ENCODE data around the gene DEFB124. TPM values are rescaled to one million over a fixed set of nuclear protein-coding genes. Genes with fewer than 3 reads are reported as not detected.
"Not testable (repeated sequence)": the region's sequence is repeated elsewhere in the genome, so short reads cannot be mapped to it uniquely, and the experiment has no call there.

Gene DEFB124
- total RNA-seq, 1 experiment from 2014 or later, result not detected

- in situ Hi-C loops (cut with HindIII; ENCODE audit: low pct_unique_long_range_greater_than_20kb, low sequenced_read_pairs) (no loop called here), intact Hi-C loops (cut with micrococcal nuclease; ENCODE audit: unreplicated experiment) (no loop called here)
- no peak for TF ChIP-seq POLR2AphosphoS5 (IDR thresholded peaks at IDR 0.05; ENCODE audit: low read depth, low read length)
- TF ChIP-seq REST (IDR thresholded peaks at IDR 0.05; ENCODE audit: insufficient read depth in 1 of 2, low read depth in 2 of 2, low read length in 1 of 2), result no peak
- TF ChIP-seq SIN3A (IDR thresholded peaks at IDR 0.05; ENCODE audit: borderline replicate concordance, insufficient read depth, low read depth, low read length), result no peak
- TF ChIP-seq TCF7L2 (IDR thresholded peaks at IDR 0.05; ENCODE audit: low read depth, low read length), result no peak
- TF ChIP-seq CTCF (IDR thresholded peaks at IDR 0.05), result no peak
- no peak for ATAC-seq
- Histone ChIP-seq H3K27me3 (ENCODE audit: control insufficient read depth, insufficient read depth, low read length) (no peaks in the 10 kb centered on the region), H3K9me3 (ENCODE audit: control insufficient read depth, insufficient read depth, low read depth, low read length) (no peaks in the 10 kb centered on the region), H3K36me3 (ENCODE audit: control insufficient read depth, insufficient read depth, low read length) (no peaks in the 10 kb centered on the region), H3K4me3 (ENCODE audit: low read depth in 2 of 2, low read length in 2 of 2) (no peak overlapping the region), H3K4me1 (ENCODE audit: control insufficient read depth, insufficient read depth, low read length) (no peaks in the 10 kb centered on the region), H3K27ac (ENCODE audit: low read length) (no peak overlapping the region)
- DNase-seq (ENCODE audit: low read depth, low spot score), result no peak
- BruUV-seq (replicated peaks), result no TSS peak
- CTCF ChIA-PET, result no interaction called here
- POLR2A ChIA-PET, result interaction anchor here (0.6 kb wide), 1 partner anchor 14 kb away, joined by 7 read pairs; no protein-coding TSS in a partner anchor
These were observed 31.0 kb upstream of the DEFB124 start for GRCh38 chr20:31505903-31506302.

- BruUV-seq (replicated peaks), result not testable (repeated sequence)
- CTCF ChIA-PET, result interaction anchor here (0.5 to 3.6 kb wide), 27 partner anchors 8 to 1967 kb away, joined by 3 to 138 read pairs (median 5); partner anchors contain the start of genes DEFB123, DEFB124 and REM1
- POLR2A ChIA-PET, result interaction anchor here (0.6 to 1.4 kb wide), 3 partner anchors 9 to 62 kb away, joined by 3 to 5 read pairs (median 4); partner anchors contain the start of gene DEFB123
These were observed 28.2 kb upstream of the DEFB124 start for GRCh38 chr20:31502884-31503673.

More at GRCh38 chr20:31502884-31503673, 28.2 kb upstream of the DEFB124 start:
- H3K27me3 ChIP-seq (ENCODE audit: control insufficient read depth, insufficient read depth, low read length); H3K27ac ChIP-seq (ENCODE audit: low read length); H3K4me3 ChIP-seq (ENCODE audit: low read depth in 2 of 2, low read length in 2 of 2); H3K4me1 ChIP-seq (ENCODE audit: control insufficient read depth, insufficient read depth, low read length); H3K36me3 ChIP-seq (ENCODE audit: control insufficient read depth, insufficient read depth, low read length); in situ Hi-C loops (cut with HindIII; ENCODE audit: low pct_unique_long_range_greater_than_20kb, low sequenced_read_pairs); H3K9me3 ChIP-seq (ENCODE audit: control insufficient read depth, insufficient read depth, low read depth, low read length): not testable (repeated sequence)
- DNase-seq (ENCODE audit: low read depth, low spot score), result peak; percentile 73
- TF ChIP-seq CTCF (IDR thresholded peaks at IDR 0.05), result peak; percentile 100
- intact Hi-C loops (cut with micrococcal nuclease; ENCODE audit: unreplicated experiment), result loop anchor here (1.0 to 2.0 kb wide), 2 partner anchors 43 to 90 kb away; no protein-coding TSS in a partner anchor
- peak; percentile 98 for ATAC-seq

Data from Panc1 (cell line).